ENCODE results near the gene ZBTB47. TPM values are rescaled to one million over a fixed set of nuclear protein-coding genes. Genes with fewer than 3 reads are reported as not detected.

Gene ZBTB47
- total and polyA plus RNA-seq, 2 donors (not counting 3 experiments of a cell fraction or from before 2014, with no cell fraction given): 10.6 to 14.5 TPM

DNA sequence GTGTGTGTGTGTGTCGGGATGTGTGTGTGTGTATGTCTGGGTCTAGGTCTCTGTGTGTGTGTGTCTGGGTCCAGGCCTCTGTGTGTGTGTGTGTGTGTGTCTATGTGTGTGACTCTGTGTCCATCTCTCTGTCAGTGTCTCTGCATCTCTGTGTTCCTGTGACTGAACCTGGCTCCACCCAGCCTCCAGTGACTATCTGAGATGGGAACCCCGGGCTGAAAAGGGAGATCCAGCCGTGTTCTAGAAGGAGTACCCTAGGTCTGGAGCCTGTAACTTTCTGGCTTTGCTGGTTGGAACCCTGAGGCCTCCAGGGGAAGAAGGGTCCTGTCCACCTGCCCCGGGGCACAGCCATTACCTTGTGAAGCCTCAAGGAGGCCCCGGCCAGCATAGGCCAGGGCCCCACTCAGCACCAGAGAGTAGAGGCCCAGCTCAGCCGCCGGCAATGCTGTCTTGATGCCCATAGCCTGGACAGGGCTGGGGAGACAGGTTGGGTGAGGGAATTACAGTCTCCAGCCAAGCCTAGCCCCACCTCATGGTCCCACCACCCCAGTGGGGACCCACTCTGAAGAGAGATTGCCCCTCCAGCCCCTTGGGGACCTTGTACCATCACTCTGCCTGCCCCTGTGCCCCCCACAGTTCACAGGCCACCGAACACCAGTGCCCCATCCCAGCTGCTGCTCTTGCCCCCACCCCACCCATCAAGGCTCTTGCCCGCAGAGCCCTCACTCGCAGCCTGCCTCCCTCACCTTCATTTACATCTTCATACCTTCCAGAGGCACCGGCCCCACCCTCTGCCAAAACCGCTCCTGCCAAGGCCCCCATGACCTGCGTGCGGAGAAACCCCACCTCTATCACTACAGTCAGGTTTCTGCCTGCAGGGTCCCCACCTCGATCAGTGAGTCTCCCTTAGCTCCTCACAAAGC lies 47.1 kb downstream of the ZBTB47 start:
- intact Hi-C loops (cut with micrococcal nuclease): no loop called here
- no peak for FAIRE-seq
- no peak for TF ChIP-seq POLR2AphosphoS5 (IDR thresholded peaks at IDR 0.05; ENCODE audit: insufficient read depth, low read depth, low read length)
- TF ChIP-seq, protein P1, sequence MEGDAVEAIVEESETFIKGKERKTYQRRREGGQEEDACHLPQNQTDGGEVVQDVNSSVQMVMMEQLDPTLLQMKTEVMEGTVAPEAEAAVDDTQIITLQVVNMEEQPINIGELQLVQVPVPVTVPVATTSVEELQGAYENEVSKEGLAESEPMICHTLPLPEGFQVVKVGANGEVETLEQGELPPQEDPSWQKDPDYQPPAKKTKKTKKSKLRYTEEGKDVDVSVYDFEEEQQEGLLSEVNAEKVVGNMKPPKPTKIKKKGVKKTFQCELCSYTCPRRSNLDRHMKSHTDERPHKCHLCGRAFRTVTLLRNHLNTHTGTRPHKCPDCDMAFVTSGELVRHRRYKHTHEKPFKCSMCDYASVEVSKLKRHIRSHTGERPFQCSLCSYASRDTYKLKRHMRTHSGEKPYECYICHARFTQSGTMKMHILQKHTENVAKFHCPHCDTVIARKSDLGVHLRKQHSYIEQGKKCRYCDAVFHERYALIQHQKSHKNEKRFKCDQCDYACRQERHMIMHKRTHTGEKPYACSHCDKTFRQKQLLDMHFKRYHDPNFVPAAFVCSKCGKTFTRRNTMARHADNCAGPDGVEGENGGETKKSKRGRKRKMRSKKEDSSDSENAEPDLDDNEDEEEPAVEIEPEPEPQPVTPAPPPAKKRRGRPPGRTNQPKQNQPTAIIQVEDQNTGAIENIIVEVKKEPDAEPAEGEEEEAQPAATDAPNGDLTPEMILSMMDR (IDR thresholded peaks at IDR 0.05; ENCODE audit: extremely low read depth in 1 of 2, insufficient read depth in 1 of 2, low read depth in 1 of 2, low read length in 2 of 2): no peak
- TF ChIP-seq GATA2 (IDR thresholded peaks at IDR 0.05; ENCODE audit: insufficient read depth, insufficient read length, low read depth, low read length): no peak
- no peak for TF ChIP-seq MYC (IDR thresholded peaks at IDR 0.05; ENCODE audit: low read depth, low read length)
- no peak for TF ChIP-seq JUN (IDR thresholded peaks at IDR 0.05; ENCODE audit: borderline replicate concordance, insufficient read depth, insufficient read length, low read depth)
- TF ChIP-seq FOS (IDR thresholded peaks at IDR 0.05; ENCODE audit: borderline replicate concordance, insufficient read depth, low read length): no peak
- no peak for TF ChIP-seq POLR2A (IDR thresholded peaks at IDR 0.05; ENCODE audit: low read depth, low read length)
- no peak for TF ChIP-seq MAX (IDR thresholded peaks at IDR 0.05; ENCODE audit: insufficient read depth, insufficient read length)
- TF ChIP-seq EZH2 (IDR thresholded peaks at IDR 0.05; ENCODE audit: borderline replicate concordance, low read depth, low read length, severe bottlenecking): no peak

More for the DNA sequence above, 47.1 kb downstream of the ZBTB47 start:
- no peaks in the 10 kb centered on the region for H3K79me2 ChIP-seq (ENCODE audit: control insufficient read depth, insufficient read depth, low read length)
- dilution Hi-C loops (cut with MboI; ENCODE audit: extremely low pct_ligation_motif_present, low sequenced_read_pairs): no loop called here
- no peak overlapping the region for H3K4me3 ChIP-seq (replicated peaks in 1 of 3; ENCODE audit: insufficient read depth in 1 of 3, low read depth in 1 of 3, low read length in 3 of 3)
- no peaks in the 10 kb centered on the region for H3K36me3 ChIP-seq (ENCODE audit: control insufficient read depth in 2 of 2, extremely low read depth in 1 of 2, insufficient read depth in 2 of 2, low read length in 2 of 2)
- no peaks in the 10 kb centered on the region for H3K9me3 ChIP-seq (replicated peaks; ENCODE audit: control insufficient read depth, insufficient read depth, low read length)
- ChIA-PET POLR2A (no interaction called here), CTCF (interaction anchor here (1.2 kb wide), 1 partner anchor 44 kb away, joined by 3 read pairs; no protein-coding TSS in a partner anchor)
- H3K27ac ChIP-seq (ENCODE audit: insufficient read depth, low read depth, low read length): no peak overlapping the region
- H3K4me1 ChIP-seq (ENCODE audit: control insufficient read depth, extremely low read depth, insufficient read depth, low read length): no peaks in the 10 kb centered on the region
- DNase-seq (ENCODE audit: low read depth, low spot score): no peak
- BruUV-seq (replicated peaks): no TSS peak
- H3K27me3 ChIP-seq (ENCODE audit: control insufficient read depth in 2 of 2, insufficient read depth in 2 of 2, low read length in 2 of 2): no peaks in the 10 kb centered on the region
- no peaks in the 10 kb centered on the region for H3K9me1 ChIP-seq (replicated peaks; ENCODE audit: control insufficient read depth, extremely low read depth, insufficient read depth, low read length)
- H2AFZ ChIP-seq (ENCODE audit: low read depth, low read length): no peak overlapping the region
- no peaks in the 10 kb centered on the region for H4K20me1 ChIP-seq (replicated peaks; ENCODE audit: control insufficient read depth, extremely low read depth, insufficient read depth, low read length)
- no peak overlapping the region for H3K9ac ChIP-seq (replicated peaks; ENCODE audit: extremely low read depth, insufficient read depth, low read length)
- H3K4me2 ChIP-seq (ENCODE audit: insufficient read depth, low read length): no peak overlapping the region
